MCF 10A (cell line): ENCODE measurements around the gene VARS2. TPM values are rescaled to one million over a fixed set of nuclear protein-coding genes. Genes with fewer than 3 reads are reported as not detected.

Source experiments
- BruUV-seq: library from RNA; stranded (reverse); fragments of 400-500 nt; replicated peaks from 2 replicates; lab custom pipeline; 2021; lab: Mats Ljungman, UMichigan
- CTCF ChIA-PET: fragments of 300-600 bp; sonication (Branson Sonifier 250); formaldehyde crosslinking; extraction: SDS; loops from one replicate; lab custom pipeline; 2021; ENCODE audit warnings: antibody characterized with exemption, inconsistent platforms; lab: Yijun Ruan, JAX
- POLR2A ChIA-PET: fragments of 300-600, 350-650 bp; sonication (Branson Sonifier 250); formaldehyde crosslinking; extraction: SDS; loops from one replicate; lab custom pipeline; 2020; ENCODE audit warnings: antibody characterized with exemption, inconsistent platforms; lab: Yijun Ruan, JAX
- DNase-seq: peaks from one replicate; pipeline ENCODE4 v3.0.0-alpha.2; 2018; ENCODE audit not compliant: unreplicated experiment
- H3K27ac Mint-ChIP-seq: one replicate; pipeline ENCODE4 v1.8.0; 2022; ENCODE audit warnings: mild to moderate bottlenecking, low read depth, mixed read lengths; ENCODE audit not compliant: unreplicated experiment
- H3K27me3 Mint-ChIP-seq: one replicate; pipeline ENCODE4 v1.8.0; 2022; ENCODE audit warnings: mixed read lengths; ENCODE audit not compliant: insufficient read depth, unreplicated experiment
- H3K36me3 Mint-ChIP-seq: one replicate; pipeline ENCODE4 v1.8.0; 2022; ENCODE audit warnings: mild to moderate bottlenecking, moderate library complexity, mixed read lengths; ENCODE audit not compliant: insufficient read depth, unreplicated experiment
- H3K4me1 Mint-ChIP-seq: one replicate; pipeline ENCODE4 v1.8.0; 2022; ENCODE audit warnings: mixed read lengths; ENCODE audit not compliant: insufficient read depth, unreplicated experiment
- H3K4me3 Mint-ChIP-seq: one replicate; pipeline ENCODE4 v1.8.0; 2022; ENCODE audit warnings: mild to moderate bottlenecking, moderate library complexity, mixed read lengths; ENCODE audit not compliant: unreplicated experiment
- H3K9me3 Mint-ChIP-seq: one replicate; pipeline ENCODE4 v1.8.0; 2022; ENCODE audit warnings: mixed read lengths; ENCODE audit not compliant: unreplicated experiment
- CTCF ChIP-seq: fragments of 200-600 bp; IDR thresholded peaks from one replicate; pipeline ENCODE4 v1.8.0; 2022; ENCODE audit warnings: antibody characterized with exemption, mild to moderate bottlenecking; ENCODE audit not compliant: unreplicated experiment
- intact Hi-C: fragments of 100-400 bp; cut with micrococcal nuclease; formaldehyde crosslinking; loops from 2 replicates; pipeline ENCODE4 v1.14.1; 2022
- total RNA-seq: library from RNA; stranded (reverse); gene quantifications from 2 replicates; pipeline ENCODE4 v1.2.3, GENCODE V29; 2022

Gene VARS2
- total RNA-seq, 1 experiment from 2014 or later: 52.7 TPM

GRCh38 chr6:30885481-30885998 lies 28.5 kb upstream of the VARS2 start:
- no peak for TF ChIP-seq CTCF

GRCh38 chr6:30885999-30886896 lies 27.8 kb upstream of the VARS2 start:
- TF ChIP-seq CTCF: no peak
- ChIA-PET POLR2A (interaction anchor here (0.6 to 7.2 kb wide), 24 partner anchors 10 to 330 kb away, joined by 3 to 100 read pairs (median 8); partner anchors contain the start of genes GTF2H4, IER3, MDC1 and MRPS18B), CTCF (interaction anchor here (0.6 to 6.3 kb wide), 9 partner anchors 9 to 200 kb away, joined by 3 to 54 read pairs (median 5); no protein-coding TSS in a partner anchor)
- peak; percentile 97 for DNase-seq
- intact Hi-C loops: loop anchor here (2.0 kb wide), 2 partner anchors 23 to 143 kb away; partner anchors contain the start of genes FLOT1 and GTF2H4
- Mint-ChIP-seq H3K4me1 (peaks cover 61% of the 10 kb centered on the region), H3K27me3 (no peaks in the 10 kb centered on the region), H3K27ac (peak overlapping the region; percentile 95), H3K4me3 (peak overlapping the region; percentile 83), H3K36me3 (peaks cover 39% of the 10 kb centered on the region), H3K9me3 (no peaks in the 10 kb centered on the region)
- no TSS peak for BruUV-seq

More at GRCh38 chr6:30885481-30885998, 28.5 kb upstream of the VARS2 start:
- no TSS peak for BruUV-seq
- H3K9me3 Mint-ChIP-seq: no peaks in the 10 kb centered on the region
- POLR2A ChIA-PET: interaction anchor here (0.6 to 7.2 kb wide), 25 partner anchors 9 to 271 kb away, joined by 3 to 100 read pairs (median 12); partner anchors contain the start of genes GTF2H4, IER3, MDC1 and MRPS18B
- CTCF ChIA-PET: interaction anchor here (0.6 to 6.3 kb wide), 11 partner anchors 8 to 201 kb away, joined by 3 to 54 read pairs (median 6); partner anchors contain the start of gene VARS2
- H3K27ac Mint-ChIP-seq: peak overlapping the region; percentile 95
- H3K4me1 Mint-ChIP-seq: peaks cover 60% of the 10 kb centered on the region
- no peaks in the 10 kb centered on the region for H3K27me3 Mint-ChIP-seq
- peak; percentile 65 for DNase-seq
- peaks cover 32% of the 10 kb centered on the region for H3K36me3 Mint-ChIP-seq
- peak overlapping the region; percentile 83 for H3K4me3 Mint-ChIP-seq
- intact Hi-C loops: loop anchor here (2.0 kb wide), 2 partner anchors 23 to 143 kb away; partner anchors contain the start of genes FLOT1 and GTF2H4

DNA sequence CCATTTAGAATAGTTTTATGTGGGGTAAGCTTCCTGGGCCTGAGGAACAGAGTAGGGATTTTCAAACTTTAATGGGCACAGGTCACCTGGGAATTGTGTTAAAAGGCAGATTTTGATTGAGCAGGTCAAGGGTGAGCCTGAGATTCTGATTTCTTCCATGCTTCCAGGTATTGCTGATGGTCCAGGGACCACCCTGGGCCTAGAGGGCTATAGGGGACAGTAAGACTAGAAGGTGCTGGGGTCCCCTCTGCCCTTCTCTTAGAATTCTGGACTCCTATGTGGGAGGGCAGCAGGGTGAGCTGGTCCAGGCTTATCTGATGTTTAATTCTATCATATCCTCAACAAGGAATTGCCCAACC lies 27.2 kb upstream of the VARS2 start:
- ChIA-PET CTCF (interaction anchor here (1.0 to 5.9 kb wide), 4 partner anchors 23 to 200 kb away, joined by 3 to 49 read pairs (median 8); no protein-coding TSS in a partner anchor), POLR2A (interaction anchor here (0.5 to 7.2 kb wide), 14 partner anchors 9 to 330 kb away, joined by 3 to 100 read pairs (median 18); partner anchors contain the start of genes GTF2H4, MRPS18B, PSORS1C1 and VARS2)
- Mint-ChIP-seq H3K9me3 (no peaks in the 10 kb centered on the region), H3K36me3 (peaks cover 46% of the 10 kb centered on the region), H3K4me3 (peak overlapping the region; percentile 83), H3K27me3 (no peaks in the 10 kb centered on the region), H3K27ac (peak overlapping the region; percentile 95), H3K4me1 (peaks cover 57% of the 10 kb centered on the region)
- intact Hi-C loops: no loop called here
- TF ChIP-seq CTCF: no peak
- no peak for DNase-seq
- no TSS peak for BruUV-seq
